HepG2 (cell line): ENCODE measurements around the gene CSRP3. TPM values are rescaled to one million over a fixed set of nuclear protein-coding genes. Genes with fewer than 3 reads are reported as not detected.

Source experiments
- ATAC-seq: fragments of 200-7000 bp; cut with Tn5 transposase; 3 replicates; pipeline ENCODE4 v1.9.1; 2020; ENCODE audit warnings: mild to moderate bottlenecking, moderate library complexity
- BruUV-seq: library from RNA; stranded (reverse); fragments of 400-500 nt; replicated peaks from 2 replicates; lab custom pipeline; 2021; lab: Mats Ljungman, UMichigan
- CTCF ChIA-PET: fragments of 300-600 bp; formaldehyde crosslinking; extraction: SDS; loops from one replicate; lab custom pipeline; 2021; ENCODE audit warnings: low total read pairs, inconsistent platforms, low intra/inter-chr PET ratio; lab: Yijun Ruan, JAX
- POLR2A ChIA-PET: fragments of 350-600 bp; sonication (Branson Sonifier 250); formaldehyde crosslinking; loops from one replicate; lab custom pipeline; 2020; ENCODE audit warnings: antibody characterized with exemption, inconsistent platforms; lab: Yijun Ruan, JAX
- DNase-seq: peaks from one replicate; pipeline ENCODE4 v3.0.0-alpha.2; 2015; ENCODE audit warnings: low spot score
- FAIRE-seq: peaks from 3 replicates; lab custom pipeline; 2011; peaks lifted over from hg19 to GRCh38; lab: Jason Lieb, UNC
- H2AFZ ChIP-seq: one replicate; pipeline ENCODE4 v1.6.1; 2011; ENCODE audit warnings: low read length, inconsistent platforms
- H3K27ac ChIP-seq: fragments of 300-600 bp; 3 replicates; pipeline ENCODE4 v1.8.0; 2011; ENCODE audit warnings: mixed run types, mild to moderate bottlenecking, mixed read lengths, low read length, inconsistent platforms; ENCODE audit not compliant: insufficient read depth; ENCODE audit errors: extremely low read length
- H3K27me3 ChIP-seq, 2 experiments: fragments of 200-600 bp in 1 of 2; 2 replicates in 1 of 2; 3 replicates in 1 of 2; pipeline versions ENCODE4 v1.6.0 to v1.8.0; 2011; ENCODE audit warnings: low read length in 2 of 2, mild to moderate bottlenecking in 2 of 2, moderate library complexity in 2 of 2, inconsistent platforms in 1 of 2; ENCODE audit not compliant: insufficient read depth in 2 of 2, control insufficient read depth in 1 of 2
- H3K36me3 ChIP-seq, 2 experiments: fragments of 200-600 bp in 1 of 2; replicated peaks in 1 of 2; 2 replicates in 1 of 2; 3 replicates in 1 of 2; pipeline versions ENCODE4 v1.5.1 to v1.8.0; 2011; ENCODE audit warnings: low read length in 2 of 2, inconsistent platforms in 1 of 2; ENCODE audit not compliant: insufficient read depth in 2 of 2, control insufficient read depth in 1 of 2
- H3K4me1 ChIP-seq: 2 replicates; pipeline ENCODE4 v1.5.1; 2012; ENCODE audit warnings: low read length, inconsistent platforms; ENCODE audit not compliant: insufficient read depth
- H3K4me2 ChIP-seq: 2 replicates; pipeline ENCODE4 v1.6.0; 2011; ENCODE audit warnings: low read depth, low read length, inconsistent platforms
- H3K4me3 ChIP-seq, 3 experiments: fragments of 200-600 bp in 1 of 3; sonication (generic), shearing (Covaris generic) in 1 of 3; replicated peaks in 1 of 3; 2 replicates each; pipeline ENCODE4 v1.5.1; 2011 to 2016; ENCODE audit warnings: low read length in 3 of 3, inconsistent platforms in 2 of 3, low read depth in 2 of 3, mild to moderate bottlenecking in 2 of 3, control low read depth in 1 of 3, mixed read lengths in 1 of 3; ENCODE audit not compliant: insufficient read depth in 1 of 3
- H3K79me2 ChIP-seq: one replicate; pipeline ENCODE4 v1.6.1; 2011; ENCODE audit warnings: low read length, inconsistent platforms; ENCODE audit not compliant: insufficient read depth
- H3K9ac ChIP-seq: 2 replicates; pipeline ENCODE4 v1.6.0; 2011; ENCODE audit warnings: mild to moderate bottlenecking, low read depth, low read length, inconsistent platforms; ENCODE audit not compliant: insufficient read depth
- H3K9me3 ChIP-seq: 2 replicates; pipeline ENCODE4 v1.5.1; 2012; ENCODE audit warnings: mild to moderate bottlenecking, low read length
- H4K20me1 ChIP-seq: 2 replicates; pipeline ENCODE4 v1.6.0; 2011; ENCODE audit warnings: inconsistent platforms, mild to moderate bottlenecking, low read length, moderate library complexity; ENCODE audit not compliant: insufficient read depth
- ARID3A ChIP-seq: IDR thresholded peaks from 2 replicates; pipeline ENCODE4 v1.6.1; 2012; ENCODE audit warnings: low read depth, low read length, improper control_type of control experiment
- ELK4 ChIP-seq: sonication (generic); formaldehyde crosslinking; IDR thresholded peaks from 2 replicates; pipeline ENCODE4 v1.9.0; 2021; ENCODE audit warnings: missing genetic modification reagents, borderline replicate concordance
- ETV5 ChIP-seq: IDR thresholded peaks from 2 replicates; pipeline ENCODE4 v1.6.1; 2018; ENCODE audit warnings: missing biosample characterization, missing genetic modification reagents, inconsistent platforms, borderline replicate concordance
- JARID2 ChIP-seq: sonication (generic); formaldehyde crosslinking; IDR thresholded peaks from 2 replicates; pipeline ENCODE4 v1.8.1; 2023; ENCODE audit warnings: missing genetic modification reagents, inconsistent platforms; ENCODE audit not compliant: insufficient replicate concordance
- JUNB ChIP-seq: sonication (generic); formaldehyde crosslinking; IDR thresholded peaks from 2 replicates; pipeline ENCODE4 v1.8.0; 2022; ENCODE audit warnings: missing genetic modification reagents, mild to moderate bottlenecking, borderline replicate concordance
- KAT2B ChIP-seq: fragments of 150-350 bp; IDR thresholded peaks from 2 replicates; pipeline ENCODE4 v1.6.1; 2014; ENCODE audit warnings: low read depth, low read length, borderline replicate concordance
- KDM3A ChIP-seq: IDR thresholded peaks from 2 replicates; pipeline ENCODE4 v1.6.1; 2018; ENCODE audit warnings: low read depth, missing compliant biosample characterization
- PRDM10 ChIP-seq: sonication (generic); formaldehyde crosslinking; IDR thresholded peaks from 2 replicates; pipeline ENCODE4 v1.4.0; 2020; ENCODE audit warnings: low read depth, missing genetic modification reagents
- RFXAP ChIP-seq: sonication (generic); formaldehyde crosslinking; IDR thresholded peaks from 2 replicates; pipeline ENCODE4 v1.4.0; 2020; ENCODE audit warnings: missing genetic modification reagents, borderline replicate concordance
- ZFYVE20 ChIP-seq: sonication (generic); formaldehyde crosslinking; IDR thresholded peaks from 2 replicates; pipeline ENCODE4 v1.8.0; 2023; ENCODE audit warnings: low read depth, mild to moderate bottlenecking, moderate library complexity, missing genetic modification reagents, borderline replicate concordance
- ZIK1 ChIP-seq: sonication (generic); formaldehyde crosslinking; IDR thresholded peaks from 2 replicates; pipeline ENCODE4 v1.5.0; 2020; ENCODE audit warnings: mild to moderate bottlenecking, low read depth, missing genetic modification reagents, borderline replicate concordance
- ZNF18 ChIP-seq: sonication (generic); formaldehyde crosslinking; IDR thresholded peaks from 2 replicates; pipeline ENCODE4 v1.8.0; 2022; ENCODE audit warnings: mild to moderate bottlenecking, missing genetic modification reagents; ENCODE audit not compliant: insufficient replicate concordance
- ZNF329 ChIP-seq: sonication (generic); formaldehyde crosslinking; IDR thresholded peaks from 2 replicates; pipeline ENCODE4 v1.9.0; 2021; ENCODE audit warnings: low read depth, mild to moderate bottlenecking, missing genetic modification reagents
- ZNF572 ChIP-seq: sonication (generic); formaldehyde crosslinking; IDR thresholded peaks from 2 replicates; pipeline ENCODE4 v1.5.1; 2020; ENCODE audit warnings: mild to moderate bottlenecking, missing genetic modification reagents
- ZNF598 ChIP-seq: sonication (generic); formaldehyde crosslinking; IDR thresholded peaks from 2 replicates; pipeline ENCODE4 v1.5.1; 2020; ENCODE audit warnings: mild to moderate bottlenecking, missing genetic modification reagents, borderline replicate concordance
- ZNF616 ChIP-seq: sonication (generic); formaldehyde crosslinking; IDR thresholded peaks from 2 replicates; pipeline ENCODE4 v1.5.0; 2020; ENCODE audit warnings: low read depth, mild to moderate bottlenecking, missing genetic modification reagents
- ZNF850 ChIP-seq: sonication (generic); formaldehyde crosslinking; conservative IDR thresholded peaks from 2 replicates; pipeline ENCODE4 v1.9.0; 2021; ENCODE audit warnings: mild to moderate bottlenecking, missing genetic modification reagents
- WGBS: methylation state at CpG from one replicate; pipeline ENCODE4 v1.1.6; 2017; ENCODE audit warnings: low lambda C conversion rate; 5-methylcytosine and 5-hydroxymethylcytosine counted together
- in situ Hi-C: cut with HindIII; loops from 2 replicates; pipeline ENCODE4 v1.10.0; 2017; ENCODE audit warnings: low pct_unique_long_range_greater_than_20kb; ENCODE audit not compliant: extremely low pct_ligation_motif_present
- intact Hi-C: fragments of 100-400 bp; cut with micrococcal nuclease; formaldehyde crosslinking; loops from one replicate; pipeline ENCODE4 v1.10.0; 2022; ENCODE audit not compliant: unreplicated experiment
- polyA plus RNA-seq, 8 experiments: library from polyadenylated mRNA; depleted of rRNA in 3 of 8; stranded (reverse) in 7 of 8; unstranded in 1 of 8; fragments of >200 nt; fragmentation: Illumina TruSeq in 4 of 8; extraction: Trizol in 4 of 8; gene quantifications; 2 replicates each; pipeline versions ENCODE4 v1.2.1 to v1.2.3, GENCODE V29; 2011 to 2016; ENCODE audit warnings: low read depth in 4 of 8, missing spikeins in 1 of 8, mixed read lengths in 1 of 8; ENCODE audit not compliant: insufficient read depth in 1 of 8
- total RNA-seq, 5 experiments: library from RNA; depleted of rRNA; stranded (reverse); fragments of >200 nt; fragmentation: Illumina TruSeq; extraction: Trizol; gene quantifications; 2 replicates each; pipeline ENCODE4 v1.2.3, GENCODE V29; 2016; ENCODE audit warnings: low read depth in 1 of 5

Gene CSRP3
- total and polyA plus RNA-seq, 2 of the 13 experiments (the other 11 are each of a cell fraction or from before 2014, with no cell fraction given), result not detected

- Histone ChIP-seq H3K27me3 (peaks cover 0 to 13% of the 10 kb centered on the region in 2 experiments; a peak in 1 of 5 replicates), H3K4me2 (no peak overlapping the region), H3K79me2 (no peaks in the 10 kb centered on the region), H3K36me3 (no peaks in the 10 kb centered on the region), H4K20me1 (no peaks in the 10 kb centered on the region), H2AFZ (no peak overlapping the region), H3K9me3 (no peaks in the 10 kb centered on the region), H3K4me3 (no peak overlapping the region), H3K27ac (no peak overlapping the region), H3K9ac (no peak overlapping the region), H3K4me1 (no peaks in the 10 kb centered on the region)
- in situ Hi-C loops, result no loop called here
- ChIA-PET CTCF (no interaction called here), POLR2A (no interaction called here)
- no peak for DNase-seq
- no peak for FAIRE-seq
- 0% methylated on average over 3 of the region's 3 CpGs for WGBS
- ATAC-seq, result no peak
- BruUV-seq, result no TSS peak
- intact Hi-C loops, result no loop called here
- TF ChIP-seq ZNF329 (CRISPR knock-in tag) (no peak), ZNF572 (CRISPR knock-in tag) (no peak), RFXAP (CRISPR knock-in tag) (no peak), PRDM10 (CRISPR knock-in tag) (no peak), ZIK1 (CRISPR knock-in tag) (no peak), ZFYVE20 (no peak), ZNF598 (CRISPR knock-in tag) (no peak), ZNF18 (CRISPR knock-in tag) (no peak), ARID3A (no peak), ETV5 (CRISPR knock-in tag) (no peak), ELK4 (CRISPR knock-in tag) (no peak), ZNF616 (no peak), JARID2 (CRISPR knock-in tag) (no peak), ZNF850 (CRISPR knock-in tag) (no peak), KDM3A (CRISPR knock-in tag) (no peak), KAT2B (no peak), JUNB (CRISPR knock-in tag) (no peak)
Observed at GRCh38 chr11:19199771-19200170, 2.0 kb downstream of the CSRP3 start.
